Measurements from ENCODE around the gene MACF1. TPM values are rescaled to one million over a fixed set of nuclear protein-coding genes. Genes with fewer than 3 reads are reported as not detected.

Gene MACF1
- total and polyA plus RNA-seq, 2 of the 13 experiments (the other 11 are each of a cell fraction or from before 2014, with no cell fraction given), result 36.7 to 65.4 TPM

DNA sequence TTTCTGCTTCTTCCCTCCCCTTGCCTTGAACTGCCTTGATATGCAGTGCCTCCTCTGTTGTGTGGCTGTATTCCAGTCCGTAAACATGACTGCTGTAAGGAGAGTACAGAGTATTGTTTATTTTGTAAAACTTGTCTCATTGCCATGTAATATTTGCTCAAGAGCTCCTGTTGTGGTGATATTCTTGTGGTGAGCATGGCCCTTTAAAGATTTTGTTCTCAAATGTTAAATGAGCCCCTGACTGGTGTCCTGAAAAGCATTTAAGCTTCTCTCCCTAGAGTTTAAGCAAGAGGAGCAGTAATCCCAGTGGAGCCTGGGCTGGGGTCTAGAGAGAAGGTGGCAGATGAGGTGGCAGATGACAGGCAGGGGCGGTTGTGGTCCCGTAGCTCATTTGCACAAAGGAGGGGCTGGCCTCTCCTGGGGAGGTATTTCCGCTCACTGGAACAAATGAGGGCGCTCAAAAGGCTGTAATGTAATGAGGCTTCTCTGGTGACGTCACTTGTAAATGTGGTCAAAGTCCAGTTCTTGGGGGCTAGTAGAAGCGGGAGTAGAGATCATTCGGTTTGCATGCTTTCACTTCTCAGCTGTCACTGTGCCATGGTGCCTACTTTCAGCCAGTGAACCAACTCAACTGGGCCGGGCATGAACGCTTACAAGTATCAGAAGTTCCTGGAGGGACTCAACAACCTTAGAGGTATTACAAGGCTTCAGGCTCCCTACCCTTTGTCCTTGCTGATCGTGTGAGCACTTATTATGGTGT is 46.0 kb upstream of the MACF1 start (continued):
- TF ChIP-seq, protein P1, sequence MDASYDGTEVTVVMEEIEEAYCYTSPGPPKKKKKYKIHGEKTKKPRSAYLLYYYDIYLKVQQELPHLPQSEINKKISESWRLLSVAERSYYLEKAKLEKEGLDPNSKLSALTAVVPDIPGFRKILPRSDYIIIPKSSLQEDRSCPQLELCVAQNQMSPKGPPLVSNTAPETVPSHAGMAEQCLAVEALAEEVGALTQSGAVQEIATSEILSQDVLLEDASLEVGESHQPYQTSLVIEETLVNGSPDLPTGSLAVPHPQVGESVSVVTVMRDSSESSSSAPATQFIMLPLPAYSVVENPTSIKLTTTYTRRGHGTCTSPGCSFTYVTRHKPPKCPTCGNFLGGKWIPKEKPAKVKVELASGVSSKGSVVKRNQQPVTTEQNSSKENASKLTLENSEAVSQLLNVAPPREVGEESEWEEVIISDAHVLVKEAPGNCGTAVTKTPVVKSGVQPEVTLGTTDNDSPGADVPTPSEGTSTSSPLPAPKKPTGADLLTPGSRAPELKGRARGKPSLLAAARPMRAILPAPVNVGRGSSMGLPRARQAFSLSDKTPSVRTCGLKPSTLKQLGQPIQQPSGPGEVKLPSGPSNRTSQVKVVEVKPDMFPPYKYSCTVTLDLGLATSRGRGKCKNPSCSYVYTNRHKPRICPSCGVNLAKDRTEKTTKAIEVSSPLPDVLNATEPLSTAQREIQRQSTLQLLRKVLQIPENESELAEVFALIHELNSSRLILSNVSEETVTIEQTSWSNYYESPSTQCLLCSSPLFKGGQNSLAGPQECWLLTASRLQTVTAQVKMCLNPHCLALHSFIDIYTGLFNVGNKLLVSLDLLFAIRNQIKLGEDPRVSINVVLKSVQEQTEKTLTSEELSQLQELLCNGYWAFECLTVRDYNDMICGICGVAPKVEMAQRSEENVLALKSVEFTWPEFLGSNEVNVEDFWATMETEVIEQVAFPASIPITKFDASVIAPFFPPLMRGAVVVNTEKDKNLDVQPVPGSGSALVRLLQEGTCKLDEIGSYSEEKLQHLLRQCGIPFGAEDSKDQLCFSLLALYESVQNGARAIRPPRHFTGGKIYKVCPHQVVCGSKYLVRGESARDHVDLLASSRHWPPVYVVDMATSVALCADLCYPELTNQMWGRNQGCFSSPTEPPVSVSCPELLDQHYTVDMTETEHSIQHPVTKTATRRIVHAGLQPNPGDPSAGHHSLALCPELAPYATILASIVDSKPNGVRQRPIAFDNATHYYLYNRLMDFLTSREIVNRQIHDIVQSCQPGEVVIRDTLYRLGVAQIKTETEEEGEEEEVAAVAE (CRISPR knock-in tag; IDR thresholded peaks at IDR 0.05; ENCODE audit: borderline replicate concordance), result 0 out of 2 replicates have a peak, but pooled peaks have one; percentile 31
- TF ChIP-seq SKI (IDR thresholded peaks at IDR 0.05; ENCODE audit: partially characterized antibody) (peak; percentile 39), KDM3A (CRISPR knock-in tag; IDR thresholded peaks at IDR 0.05; ENCODE audit: low read depth) (peak; percentile 23; the same call in 1 of the 2 replicates), REPIN1 (CRISPR knock-in tag; IDR thresholded peaks at IDR 0.05; ENCODE audit: borderline replicate concordance, low read depth) (0 out of 2 replicates have a peak, but pooled peaks have one; percentile 29), GABPB1 (CRISPR knock-in tag; IDR thresholded peaks at IDR 0.05) (peak; percentile 83), LCORL (IDR thresholded peaks at IDR 0.05) (no peak), LCORL (CRISPR knock-in tag; IDR thresholded peaks at IDR 0.05) (peak; percentile 43; the same call in 1 of the 2 replicates), HNF4A (CRISPR knock-in tag; IDR thresholded peaks at IDR 0.05) (peak; percentile 88), SAP130 (CRISPR knock-in tag; IDR thresholded peaks at IDR 0.05; ENCODE audit: low read depth) (peak; percentile 94), RXRB (CRISPR knock-in tag; IDR thresholded peaks at IDR 0.05; ENCODE audit: borderline replicate concordance) (0 out of 2 replicates have a peak, but pooled peaks have one; percentile 22), FOXP1 (IDR thresholded peaks at IDR 0.05) (peak; percentile 75), FOXP1 (CRISPR knock-in tag; IDR thresholded peaks at IDR 0.05) (peak; percentile 88), FOSL2 (CRISPR knock-in tag; IDR thresholded peaks at IDR 0.05) (peak; percentile 65; the same call in 1 of the 2 replicates), ZNF501 (CRISPR knock-in tag; IDR thresholded peaks at IDR 0.05) (peak; percentile 55), RFX3 (CRISPR knock-in tag; IDR thresholded peaks at IDR 0.05) (peak; percentile 22; the same call in 1 of the 2 replicates), ZBTB20 (CRISPR knock-in tag; IDR thresholded peaks at IDR 0.05; ENCODE audit: borderline replicate concordance, low read depth) (no peak), CENPX (CRISPR knock-in tag; IDR thresholded peaks at IDR 0.05) (no peak), ZKSCAN1 (IDR thresholded peaks at IDR 0.05; ENCODE audit: low read length) (0 out of 2 replicates have a peak, but pooled peaks have one; percentile 7), ZNF646 (CRISPR knock-in tag; IDR thresholded peaks at IDR 0.05) (no peak), ZFY (CRISPR knock-in tag; IDR thresholded peaks at IDR 0.05) (0 out of 2 replicates have a peak, but pooled peaks have one; percentile 3), KMT2B (CRISPR knock-in tag; IDR thresholded peaks at IDR 0.05) (peak; percentile 74; the same call in 1 of the 2 replicates)

Measured in HepG2 (cell line).